ENCODE measurements around the gene TEKTIP1.

The TEKTIP1 gene

GRCh38 chr19:3586707-3587346 lies 47.9 kb downstream of the TEKTIP1 start:
- TF ChIP-seq CTCF (IDR thresholded peaks at IDR 0.05; ENCODE audit: low read depth, low read length), result no peak
- DNase-seq (ENCODE audit: low read depth, low spot score), result no peak
- H3K4me3 ChIP-seq (ENCODE audit: low read depth, low read length), result no peak overlapping the region
- in situ Hi-C loops (cut with HindIII; ENCODE audit: low sequenced_read_pairs), result no loop called here

DNA sequence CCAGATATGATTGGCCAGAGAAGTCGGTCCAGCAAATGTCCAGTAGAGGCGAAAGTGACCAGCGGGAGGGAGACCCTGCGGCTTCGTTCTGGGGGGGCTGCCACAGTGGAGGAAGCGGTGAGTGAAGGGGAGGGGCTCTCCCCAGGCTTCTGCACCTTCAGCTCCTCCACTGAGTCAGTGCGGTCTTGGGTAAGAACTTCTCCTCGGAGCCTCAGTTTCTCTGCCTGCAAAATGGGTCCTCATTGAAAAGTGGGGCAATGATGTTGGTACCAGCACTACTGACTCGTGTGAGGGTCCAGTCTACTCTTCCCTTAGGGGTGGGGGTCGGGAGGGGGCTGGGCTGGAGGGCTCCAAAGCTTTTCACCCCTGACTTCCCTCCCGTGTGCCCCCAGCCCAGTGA lies 50.5 kb downstream of the TEKTIP1 start:
- in situ Hi-C loops (cut with HindIII; ENCODE audit: low sequenced_read_pairs), result no loop called here
- H3K4me3 ChIP-seq (ENCODE audit: low read depth, low read length), result no peak overlapping the region
- no peak for TF ChIP-seq CTCF (IDR thresholded peaks at IDR 0.05; ENCODE audit: low read depth, low read length)
- DNase-seq (ENCODE audit: low read depth, low spot score), result no peak

- DNase-seq (ENCODE audit: low read depth, low spot score), result no peak
- in situ Hi-C loops (cut with HindIII; ENCODE audit: low sequenced_read_pairs), result no loop called here
- H3K4me3 ChIP-seq (ENCODE audit: low read depth, low read length), result no peak overlapping the region
- TF ChIP-seq CTCF (IDR thresholded peaks at IDR 0.05; ENCODE audit: low read depth, low read length), result no peak
Observed at GRCh38 chr19:3589949-3590348, 51.0 kb downstream of the TEKTIP1 start.

- no peak for TF ChIP-seq CTCF (IDR thresholded peaks at IDR 0.05; ENCODE audit: low read depth, low read length)
- DNase-seq (ENCODE audit: low read depth, low spot score), result no peak
- in situ Hi-C loops (cut with HindIII; ENCODE audit: low sequenced_read_pairs), result no loop called here
- no peak overlapping the region for H3K4me3 ChIP-seq (ENCODE audit: low read depth, low read length)
Observed at GRCh38 chr19:3590991-3591659, 52.2 kb downstream of the TEKTIP1 start.

GRCh38 chr19:3591876-3592613 lies 53.1 kb downstream of the TEKTIP1 start:
- in situ Hi-C loops (cut with HindIII; ENCODE audit: low sequenced_read_pairs), result no loop called here
- DNase-seq (ENCODE audit: low read depth, low spot score), result no peak
- H3K4me3 ChIP-seq (ENCODE audit: low read depth, low read length), result no peak overlapping the region
- no peak for TF ChIP-seq CTCF (IDR thresholded peaks at IDR 0.05; ENCODE audit: low read depth, low read length)

GRCh38 chr19:3593156-3593555 lies 54.2 kb downstream of the TEKTIP1 start:
- no peak for TF ChIP-seq CTCF (IDR thresholded peaks at IDR 0.05; ENCODE audit: low read depth, low read length)
- no peak overlapping the region for H3K4me3 ChIP-seq (ENCODE audit: low read depth, low read length)
- DNase-seq (ENCODE audit: low read depth, low spot score), result no peak
- in situ Hi-C loops (cut with HindIII; ENCODE audit: low sequenced_read_pairs), result no loop called here

Measured in astrocyte of the spinal cord (primary cell).